BJ (cell line): ENCODE measurements around the gene PCP4L1. TPM values are rescaled to one million over a fixed set of nuclear protein-coding genes. Genes with fewer than 3 reads are reported as not detected.

Source experiments
- CTCF ChIA-PET: fragments of 350-600 bp; formaldehyde crosslinking; extraction: SDS; loops from one replicate; lab custom pipeline; 2021; ENCODE audit warnings: antibody characterized with exemption, inconsistent platforms; lab: Yijun Ruan, JAX
- POLR2A ChIA-PET: fragments of 300-600 bp; sonication (Branson Sonifier 250); formaldehyde crosslinking; extraction: SDS; loops from one replicate; lab custom pipeline; 2021; ENCODE audit warnings: antibody characterized with exemption; lab: Charles Lee
- DNase-seq: peaks from one replicate; pipeline ENCODE4 v3.0.0-alpha.2; 2011; ENCODE audit warnings: low read depth
- H3K27me3 ChIP-seq: 2 replicates; pipeline ENCODE4 v1.6.0; 2011; ENCODE audit warnings: low read length; ENCODE audit not compliant: control insufficient read depth, insufficient read depth
- H3K36me3 ChIP-seq: 2 replicates; pipeline ENCODE4 v1.5.1; 2011; ENCODE audit warnings: low read length; ENCODE audit not compliant: control insufficient read depth, insufficient read depth
- H3K4me3 ChIP-seq: 2 replicates; pipeline ENCODE4 v1.5.1; 2011; ENCODE audit warnings: low read depth, mild to moderate bottlenecking, control low read depth, low read length
- polyA plus RNA-seq: library from polyadenylated mRNA; depleted of rRNA; stranded (reverse); fragments of >200 nt; gene quantifications from 2 replicates; pipeline ENCODE4 v1.2.3, GENCODE V29; 2011
- TF ChIP-seq, protein P1 (sequence below): IDR thresholded peaks from 2 replicates; pipeline ENCODE4 v1.5.1; 2011; ENCODE audit warnings: low read depth, mild to moderate bottlenecking, control low read depth, inconsistent platforms, low read length, moderate library complexity; ENCODE audit not compliant: insufficient read depth

The PCP4L1 gene
- polyA plus RNA-seq, 1 experiment, result not detected

DNA sequence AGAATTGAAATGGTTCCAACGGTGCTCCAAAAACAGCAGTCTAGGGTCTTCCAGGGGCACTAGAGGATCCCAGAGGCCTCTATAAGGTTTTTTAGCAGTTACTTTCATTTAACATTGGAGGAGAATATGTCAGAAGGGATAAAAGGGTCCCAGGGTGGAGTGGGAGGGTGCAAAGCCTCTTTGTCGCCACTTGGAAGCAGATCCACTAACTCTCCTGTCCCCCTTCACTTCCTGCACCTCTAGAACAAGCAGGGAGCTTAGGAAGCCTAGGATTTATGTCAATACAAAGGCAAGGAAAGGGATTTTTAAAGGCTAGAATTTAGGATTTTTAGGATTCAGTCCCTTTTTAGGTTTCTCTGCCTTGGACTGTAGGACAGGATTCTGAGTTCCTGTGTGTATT is 8.3 kb downstream of the PCP4L1 start:
- H3K4me3 ChIP-seq, result no peak overlapping the region

DNA sequence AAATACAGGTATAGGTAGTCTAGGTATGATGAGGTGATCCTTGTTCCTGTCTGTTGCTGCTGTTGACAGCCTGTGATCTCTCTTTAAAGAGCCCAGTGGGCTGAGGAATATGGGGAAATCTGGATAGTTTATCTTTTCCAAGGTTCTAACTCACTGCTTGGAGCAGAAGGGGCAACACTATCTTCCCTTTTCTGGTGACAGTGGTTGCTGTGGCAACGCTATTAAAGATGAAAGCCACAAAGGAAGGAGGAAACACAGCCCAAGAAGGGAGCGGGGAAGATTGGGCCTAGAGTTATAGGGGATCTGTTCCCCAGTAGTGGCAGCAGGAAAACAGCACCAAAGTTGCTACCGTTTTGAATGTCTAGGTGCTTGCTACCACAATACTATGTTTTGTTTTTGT is 8.8 kb downstream of the PCP4L1 start:
- DNase-seq, result no peak
- TF ChIP-seq, protein P1, sequence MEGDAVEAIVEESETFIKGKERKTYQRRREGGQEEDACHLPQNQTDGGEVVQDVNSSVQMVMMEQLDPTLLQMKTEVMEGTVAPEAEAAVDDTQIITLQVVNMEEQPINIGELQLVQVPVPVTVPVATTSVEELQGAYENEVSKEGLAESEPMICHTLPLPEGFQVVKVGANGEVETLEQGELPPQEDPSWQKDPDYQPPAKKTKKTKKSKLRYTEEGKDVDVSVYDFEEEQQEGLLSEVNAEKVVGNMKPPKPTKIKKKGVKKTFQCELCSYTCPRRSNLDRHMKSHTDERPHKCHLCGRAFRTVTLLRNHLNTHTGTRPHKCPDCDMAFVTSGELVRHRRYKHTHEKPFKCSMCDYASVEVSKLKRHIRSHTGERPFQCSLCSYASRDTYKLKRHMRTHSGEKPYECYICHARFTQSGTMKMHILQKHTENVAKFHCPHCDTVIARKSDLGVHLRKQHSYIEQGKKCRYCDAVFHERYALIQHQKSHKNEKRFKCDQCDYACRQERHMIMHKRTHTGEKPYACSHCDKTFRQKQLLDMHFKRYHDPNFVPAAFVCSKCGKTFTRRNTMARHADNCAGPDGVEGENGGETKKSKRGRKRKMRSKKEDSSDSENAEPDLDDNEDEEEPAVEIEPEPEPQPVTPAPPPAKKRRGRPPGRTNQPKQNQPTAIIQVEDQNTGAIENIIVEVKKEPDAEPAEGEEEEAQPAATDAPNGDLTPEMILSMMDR, result no peak
- ChIA-PET CTCF (interaction anchor here (0.9 to 1.0 kb wide), 2 partner anchors 24 to 39 kb away, joined by 4 to 5 read pairs; no protein-coding TSS in a partner anchor), POLR2A (no interaction called here)
- H3K4me3 ChIP-seq, result no peak overlapping the region
- no peaks in the 10 kb centered on the region for H3K36me3 ChIP-seq
- H3K27me3 ChIP-seq, result no peaks in the 10 kb centered on the region; the same call in none of the 2 replicates

More for the DNA sequence above, 8.3 kb downstream of the PCP4L1 start:
- TF ChIP-seq, protein P1, result no peak
- ChIA-PET POLR2A (no interaction called here), CTCF (interaction anchor here (0.9 to 1.1 kb wide), 4 partner anchors 24 to 40 kb away, joined by 4 to 5 read pairs (median 4); no protein-coding TSS in a partner anchor)
- Histone ChIP-seq H3K27me3 (peaks cover under 1% of the 10 kb centered on the region), H3K36me3 (no peaks in the 10 kb centered on the region)
- no peak for DNase-seq

DNA sequence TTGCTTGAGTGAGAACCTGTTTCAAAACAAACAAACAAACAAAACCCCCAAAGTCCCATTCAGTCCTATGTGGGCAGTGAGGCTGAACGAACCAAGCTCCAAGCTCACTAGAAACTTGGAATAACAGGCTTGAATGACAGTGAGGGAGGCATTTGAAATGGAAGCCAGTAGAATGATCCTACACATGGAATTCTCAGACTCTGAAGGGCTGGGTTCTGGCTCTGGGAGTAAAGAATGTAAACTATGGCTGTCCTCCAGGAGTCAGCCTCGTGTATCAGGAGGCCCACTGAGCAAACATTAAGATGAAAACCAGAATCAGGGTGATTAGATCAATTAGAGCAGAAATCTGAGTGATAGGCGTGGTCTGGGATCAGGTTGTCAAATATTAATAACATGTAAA is 14.9 kb downstream of the PCP4L1 start:
- no peak for DNase-seq
- ChIA-PET POLR2A (no interaction called here), CTCF (interaction anchor here (0.7 to 0.9 kb wide), 2 partner anchors 48 to 524 kb away, joined by 3 read pairs; partner anchors contain the start of gene TOMM40L)
- Histone ChIP-seq H3K4me3 (no peak overlapping the region), H3K27me3 (no peaks in the 10 kb centered on the region; the same call in 1 of the 2 replicates), H3K36me3 (no peaks in the 10 kb centered on the region)
- TF ChIP-seq, protein P1, result no peak

DNA sequence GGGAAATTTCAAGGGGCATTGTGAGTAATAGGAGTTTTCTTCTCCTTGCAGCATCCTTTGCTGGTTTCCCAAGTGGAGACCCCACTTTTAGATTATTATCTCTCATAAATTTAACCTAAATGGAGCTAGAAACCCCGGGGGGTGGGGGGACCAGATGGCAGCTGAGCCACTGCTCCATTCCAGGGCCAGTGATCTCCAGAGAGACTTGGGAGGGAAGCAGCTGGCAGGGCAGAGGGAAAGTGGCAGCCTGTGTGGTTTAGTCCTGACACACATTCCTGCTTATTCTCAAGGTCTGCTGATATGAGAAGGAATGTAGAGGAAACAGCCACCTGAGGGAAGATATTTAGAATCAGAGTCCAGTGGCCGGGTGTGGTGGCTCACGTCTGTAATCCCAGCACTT is 16.3 kb downstream of the PCP4L1 start:
- Histone ChIP-seq H3K27me3 (no peaks in the 10 kb centered on the region; the same call in 1 of the 2 replicates), H3K4me3 (no peak overlapping the region), H3K36me3 (no peaks in the 10 kb centered on the region)
- TF ChIP-seq, protein P1, result no peak
- DNase-seq, result no peak
- ChIA-PET POLR2A (no interaction called here), CTCF (interaction anchor here (1.3 kb wide), 1 partner anchor 17 kb away, joined by 5 read pairs; no protein-coding TSS in a partner anchor)

DNA sequence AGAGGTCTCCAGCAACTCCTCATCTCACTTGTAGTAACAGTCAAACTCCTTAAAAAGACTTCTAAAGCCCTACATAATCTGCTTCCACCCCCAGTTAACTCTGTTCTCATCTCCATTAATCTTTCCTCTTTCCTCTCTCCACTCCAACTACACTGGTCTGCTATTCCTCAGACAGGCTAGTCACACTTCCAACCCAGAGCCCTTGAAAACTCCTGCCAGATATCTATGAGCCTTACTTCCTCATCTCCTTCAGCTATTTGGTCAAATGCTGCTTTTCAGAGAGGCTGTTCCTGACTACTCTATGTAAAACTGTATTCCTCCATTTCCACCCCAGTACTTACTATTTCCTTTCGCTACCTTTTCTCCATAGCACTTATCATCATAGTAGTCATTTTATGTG is 24.4 kb downstream of the PCP4L1 start:
- POLR2A ChIA-PET, result no interaction called here
- CTCF ChIA-PET, result interaction anchor here (0.9 to 1.7 kb wide), 3 partner anchors 8 to 90 kb away, joined by 3 to 5 read pairs (median 3); no protein-coding TSS in a partner anchor

More for the DNA sequence above, 24.4 kb downstream of the PCP4L1 start:
- no peak for DNase-seq
- no peaks in the 10 kb centered on the region for H3K36me3 ChIP-seq
- TF ChIP-seq, protein P1, result no peak
- no peak overlapping the region for H3K4me3 ChIP-seq
- H3K27me3 ChIP-seq, result peaks cover 3% of the 10 kb centered on the region
